Stomach (tissue), 4 donors: ENCODE results near the gene EEF1B2.

Source experiments
- EP300 ChIP-seq: sonication (generic); formaldehyde crosslinking; IDR thresholded peaks from one replicate; pipeline ENCODE4 v1.6.1; 2017; ENCODE audit warnings: antibody characterized with exemption
- POLR2A ChIP-seq, 4 donors: fragments of 450-650 bp; IDR thresholded peaks; one replicate each; pipeline ENCODE4 v1.6.1; 2016; ENCODE audit warnings: antibody characterized with exemption in 4 of 4, control low read depth in 2 of 4, mild to moderate bottlenecking in 1 of 4, moderate library complexity in 1 of 4
- TF ChIP-seq, protein P1 (sequence below), 7 experiments: fragments of 450-650 bp in 4 of 7; fragments of 200-600 bp in 3 of 7; sonication (generic) in 3 of 7; IDR thresholded peaks; one replicate each; pipeline ENCODE4 v1.5.1; 2016 to 2019; ENCODE audit warnings: antibody characterized with exemption in 7 of 7, control low read depth in 2 of 7, mild to moderate bottlenecking in 1 of 7

DNA sequence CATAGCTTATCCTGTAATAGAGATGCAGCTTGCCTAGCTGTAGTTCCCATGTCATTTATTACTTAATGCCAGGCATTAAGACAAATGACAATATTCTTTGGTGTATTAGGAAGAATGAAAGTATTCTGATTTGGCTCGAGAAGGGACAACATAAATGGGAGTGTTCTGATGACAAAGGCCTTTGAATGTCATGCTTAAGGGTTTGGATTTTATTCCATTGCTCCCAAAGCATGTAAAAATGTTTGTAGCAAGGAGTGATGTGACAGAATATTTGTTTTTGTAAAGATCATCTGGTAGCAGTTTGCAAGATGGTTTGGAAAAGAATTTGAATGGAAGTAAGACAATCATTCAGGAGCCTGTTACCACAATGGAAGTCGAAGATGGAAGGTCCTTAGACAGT is 30.4 kb downstream of the EEF1B2 start:
- TF ChIP-seq, protein P1, sequence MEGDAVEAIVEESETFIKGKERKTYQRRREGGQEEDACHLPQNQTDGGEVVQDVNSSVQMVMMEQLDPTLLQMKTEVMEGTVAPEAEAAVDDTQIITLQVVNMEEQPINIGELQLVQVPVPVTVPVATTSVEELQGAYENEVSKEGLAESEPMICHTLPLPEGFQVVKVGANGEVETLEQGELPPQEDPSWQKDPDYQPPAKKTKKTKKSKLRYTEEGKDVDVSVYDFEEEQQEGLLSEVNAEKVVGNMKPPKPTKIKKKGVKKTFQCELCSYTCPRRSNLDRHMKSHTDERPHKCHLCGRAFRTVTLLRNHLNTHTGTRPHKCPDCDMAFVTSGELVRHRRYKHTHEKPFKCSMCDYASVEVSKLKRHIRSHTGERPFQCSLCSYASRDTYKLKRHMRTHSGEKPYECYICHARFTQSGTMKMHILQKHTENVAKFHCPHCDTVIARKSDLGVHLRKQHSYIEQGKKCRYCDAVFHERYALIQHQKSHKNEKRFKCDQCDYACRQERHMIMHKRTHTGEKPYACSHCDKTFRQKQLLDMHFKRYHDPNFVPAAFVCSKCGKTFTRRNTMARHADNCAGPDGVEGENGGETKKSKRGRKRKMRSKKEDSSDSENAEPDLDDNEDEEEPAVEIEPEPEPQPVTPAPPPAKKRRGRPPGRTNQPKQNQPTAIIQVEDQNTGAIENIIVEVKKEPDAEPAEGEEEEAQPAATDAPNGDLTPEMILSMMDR (IDR thresholded peaks at IDR 0.05), result no peak
- TF ChIP-seq POLR2A (IDR thresholded peaks at IDR 0.05) (no peak), EP300 (no peak)
